HG03558 (cell line): Measurements from ENCODE around the gene FAM167B.

Experiments
- ATAC-seq: cut with Tn5 transposase; IDR thresholded peaks from one replicate; pipeline ENCODE4 v1.9.1; 2021; ENCODE audit warnings: moderate number of reproducible peaks; ENCODE audit not compliant: unreplicated experiment; ENCODE audit errors: extremely low read depth

Gene FAM167B

GRCh38 chr1:32221980-32222755 lies 24.9 kb upstream of the FAM167B start, which contains the start of the genes EIF3I and TMEM234:
TSS of gene EIF3I (plus strand) at chr1:32222407. CDS start at chr1:32222442, 35 bp downstream.
TSS of gene TMEM234 (minus strand) at chr1:32222353. CDS start at chr1:32222322, 31 bp downstream.
- ATAC-seq, result no peak

- no peak for ATAC-seq
These were observed 23.3 kb upstream of the FAM167B start for GRCh38 chr1:32223683-32224082.

- ATAC-seq, result no peak
These were observed 22.7 kb upstream of the FAM167B start for GRCh38 chr1:32224285-32224684.

GRCh38 chr1:32228771-32229170 lies 18.3 kb upstream of the FAM167B start:
- no peak for ATAC-seq

- no peak for ATAC-seq
These were observed 15.1 kb upstream of the FAM167B start for GRCh38 chr1:32231843-32232432.

- ATAC-seq, result no peak
These were observed 14.3 kb upstream of the FAM167B start for GRCh38 chr1:32232558-32233304.

GRCh38 chr1:32234792-32235191 lies 12.2 kb upstream of the FAM167B start:
- no peak for ATAC-seq

GRCh38 chr1:32239337-32239736 lies 7.7 kb upstream of the FAM167B start:
- ATAC-seq, result no peak

- ATAC-seq, result no peak
These were observed 7.3 kb upstream of the FAM167B start for GRCh38 chr1:32239790-32240139.

GRCh38 chr1:32240140-32240951 lies 6.7 kb upstream of the FAM167B start:
- no peak for ATAC-seq

GRCh38 chr1:32241001-32241763 lies 5.8 kb upstream of the FAM167B start:
- ATAC-seq, result no peak

- no peak for ATAC-seq
These were observed 4.6 kb upstream of the FAM167B start for GRCh38 chr1:32242341-32242851.

- no peak for ATAC-seq
These were observed 430 bp downstream of the FAM167B start for GRCh38 chr1:32247452-32247851.

GRCh38 chr1:32247983-32248889 lies 1.2 kb downstream of the FAM167B start:
- ATAC-seq, result no peak

- ATAC-seq, result peak; percentile 35
These were observed 3.0 kb downstream of the FAM167B start for GRCh38 chr1:32249831-32250525.

GRCh38 chr1:32250893-32251716 lies 4.1 kb downstream of the FAM167B start, which contains the start of gene LCK:
TSS of gene LCK (plus strand) at chr1:32251265. CDS start at chr1:32274330, 23,065 bp downstream.
- no peak for ATAC-seq
